SU-DHL-6 (cell line): ENCODE measurements around the gene WDR86.

Source experiments
- EZH2phosphoT487 ChIP-seq: fragments of 200-600 bp; sonication (generic), shearing (Covaris generic); conservative IDR thresholded peaks from 2 replicates; pipeline ENCODE4 v1.6.1; 2018; ENCODE audit warnings: mild to moderate bottlenecking, antibody characterized with exemption, low read length, moderate library complexity, mixed read lengths
- TF ChIP-seq, protein P1 (sequence below): fragments of 200-600 bp; sonication (generic); IDR thresholded peaks from one replicate; pipeline ENCODE4 v1.5.1; 2017; ENCODE audit warnings: antibody characterized with exemption, mild to moderate bottlenecking, low read length, moderate library complexity; ENCODE audit not compliant: insufficient read depth, poor library complexity, severe bottlenecking

DNA sequence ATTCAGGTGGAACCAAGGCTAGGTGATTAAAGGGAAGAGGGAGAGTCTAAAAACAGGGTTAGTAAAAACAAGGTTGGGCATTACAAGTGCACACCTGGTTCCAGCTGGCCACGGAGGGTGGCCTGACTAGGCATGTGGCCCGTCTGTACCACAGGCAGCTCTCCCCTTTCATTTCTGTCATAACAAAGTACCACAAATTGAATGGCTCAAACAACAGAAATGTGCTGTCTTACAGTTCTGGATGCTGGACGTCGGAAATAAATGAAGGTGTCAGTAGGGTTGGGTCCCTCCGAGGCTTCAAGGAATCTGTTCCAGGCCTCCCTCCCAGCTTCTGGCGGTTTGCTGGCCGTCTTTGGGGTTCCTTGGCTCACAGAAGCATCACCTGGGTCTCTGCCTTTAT, 13.4 kb upstream of the WDR86 start:
- no peak for TF ChIP-seq EZH2phosphoT487
- TF ChIP-seq, protein P1, sequence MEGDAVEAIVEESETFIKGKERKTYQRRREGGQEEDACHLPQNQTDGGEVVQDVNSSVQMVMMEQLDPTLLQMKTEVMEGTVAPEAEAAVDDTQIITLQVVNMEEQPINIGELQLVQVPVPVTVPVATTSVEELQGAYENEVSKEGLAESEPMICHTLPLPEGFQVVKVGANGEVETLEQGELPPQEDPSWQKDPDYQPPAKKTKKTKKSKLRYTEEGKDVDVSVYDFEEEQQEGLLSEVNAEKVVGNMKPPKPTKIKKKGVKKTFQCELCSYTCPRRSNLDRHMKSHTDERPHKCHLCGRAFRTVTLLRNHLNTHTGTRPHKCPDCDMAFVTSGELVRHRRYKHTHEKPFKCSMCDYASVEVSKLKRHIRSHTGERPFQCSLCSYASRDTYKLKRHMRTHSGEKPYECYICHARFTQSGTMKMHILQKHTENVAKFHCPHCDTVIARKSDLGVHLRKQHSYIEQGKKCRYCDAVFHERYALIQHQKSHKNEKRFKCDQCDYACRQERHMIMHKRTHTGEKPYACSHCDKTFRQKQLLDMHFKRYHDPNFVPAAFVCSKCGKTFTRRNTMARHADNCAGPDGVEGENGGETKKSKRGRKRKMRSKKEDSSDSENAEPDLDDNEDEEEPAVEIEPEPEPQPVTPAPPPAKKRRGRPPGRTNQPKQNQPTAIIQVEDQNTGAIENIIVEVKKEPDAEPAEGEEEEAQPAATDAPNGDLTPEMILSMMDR, result no peak
